ENCODE measurements around the gene NUPR1.
A peak's percentile ranks its signal among the peaks of the same experiment; 100 is the strongest.
"Not testable (repeated sequence)": the region's sequence is repeated elsewhere in the genome, so short reads cannot be mapped to it uniquely, and the experiment has no call there.

NUPR1 gene

GRCh38 chr16:28538733-28539596, at the start of gene NUPR1:
Gene NUPR1 (minus strand): TSS chr16:28538974. CDS start chr16:28538907, 67 bp downstream.
- DNase-seq = peak; percentile 65

GRCh38 chr16:28587386-28587785, 48.6 kb upstream of the NUPR1 start:
- DNase-seq = no peak

- DNase-seq = no peak
Observed at GRCh38 chr16:28586466-28586865, 47.7 kb upstream of the NUPR1 start.

- DNase-seq = no peak
Observed at GRCh38 chr16:28585674-28586073, 46.9 kb upstream of the NUPR1 start.

GRCh38 chr16:28580726-28581315, 42.0 kb upstream of the NUPR1 start:
- DNase-seq = no peak

GRCh38 chr16:28575446-28576109, 36.8 kb upstream of the NUPR1 start:
- no peak for DNase-seq

- no peak for DNase-seq
Observed at GRCh38 chr16:28574925-28575324, 36.2 kb upstream of the NUPR1 start.

GRCh38 chr16:28573738-28574718, 35.3 kb upstream of the NUPR1 start:
- DNase-seq = no peak

GRCh38 chr16:28572696-28573510, 34.1 kb upstream of the NUPR1 start:
- DNase-seq = no peak

- DNase-seq = no peak
Observed at GRCh38 chr16:28569968-28570752, 31.4 kb upstream of the NUPR1 start.

GRCh38 chr16:28569021-28569420, 30.2 kb upstream of the NUPR1 start:
- no peak for DNase-seq

- no peak for DNase-seq
Observed at GRCh38 chr16:28567292-28567691, 28.5 kb upstream of the NUPR1 start.

- DNase-seq = not testable (repeated sequence)
Observed at GRCh38 chr16:28566233-28566925, 27.6 kb upstream of the NUPR1 start.

- no peak for DNase-seq
Observed at GRCh38 chr16:28563218-28563617, 24.4 kb upstream of the NUPR1 start.

GRCh38 chr16:28562199-28562598, 23.4 kb upstream of the NUPR1 start:
- DNase-seq = no peak

GRCh38 chr16:28561557-28562187, 22.9 kb upstream of the NUPR1 start:
- no peak for DNase-seq

GRCh38 chr16:28558456-28558855, 19.7 kb upstream of the NUPR1 start:
- DNase-seq = no peak

GRCh38 chr16:28556914-28557320, 18.1 kb upstream of the NUPR1 start:
- DNase-seq = no peak

GRCh38 chr16:28555561-28555960, 16.8 kb upstream of the NUPR1 start:
- DNase-seq = no peak

Data from DMS153 (cell line).